Measurements from ENCODE around the gene ZNF787.

The ZNF787 gene

DNA sequence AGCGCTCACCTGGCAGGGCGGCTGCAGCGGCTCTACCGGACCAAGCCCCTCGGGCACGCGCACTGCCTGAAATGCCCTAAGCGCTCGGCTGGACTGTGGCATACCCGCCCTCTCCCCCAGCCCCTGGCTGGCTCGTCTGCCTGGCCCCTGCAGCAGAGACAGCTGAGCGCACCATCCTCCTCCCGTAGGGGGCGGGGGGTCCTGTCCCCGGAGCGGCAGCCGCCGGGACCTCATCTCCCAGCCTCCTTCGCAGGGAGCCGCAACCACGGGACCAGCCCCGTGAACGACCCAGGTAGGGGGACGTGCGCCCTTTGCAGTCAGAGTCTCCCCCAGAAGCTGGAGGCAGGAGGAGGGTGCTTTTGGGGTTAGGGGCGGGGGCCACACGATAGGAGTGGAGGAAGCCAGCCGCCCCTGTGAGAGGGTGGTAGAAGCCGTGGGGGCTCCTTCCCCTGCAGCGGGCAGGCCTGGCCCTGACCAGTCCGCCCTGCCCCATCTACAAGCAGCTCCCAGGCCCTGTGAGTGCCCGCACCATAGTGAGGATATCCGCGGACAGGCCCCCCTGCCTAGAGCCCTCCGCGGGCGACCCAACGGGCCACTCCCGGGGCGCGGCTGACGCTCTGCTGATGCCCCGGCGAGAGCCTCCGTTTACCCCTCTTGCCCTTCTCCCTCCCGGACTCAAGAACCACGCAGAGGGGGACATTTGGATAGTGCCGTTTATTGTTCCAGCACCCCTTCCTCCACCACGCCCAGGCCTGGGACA, 34.2 kb downstream of the ZNF787 start (continued):
- TF ChIP-seq, protein P1, sequence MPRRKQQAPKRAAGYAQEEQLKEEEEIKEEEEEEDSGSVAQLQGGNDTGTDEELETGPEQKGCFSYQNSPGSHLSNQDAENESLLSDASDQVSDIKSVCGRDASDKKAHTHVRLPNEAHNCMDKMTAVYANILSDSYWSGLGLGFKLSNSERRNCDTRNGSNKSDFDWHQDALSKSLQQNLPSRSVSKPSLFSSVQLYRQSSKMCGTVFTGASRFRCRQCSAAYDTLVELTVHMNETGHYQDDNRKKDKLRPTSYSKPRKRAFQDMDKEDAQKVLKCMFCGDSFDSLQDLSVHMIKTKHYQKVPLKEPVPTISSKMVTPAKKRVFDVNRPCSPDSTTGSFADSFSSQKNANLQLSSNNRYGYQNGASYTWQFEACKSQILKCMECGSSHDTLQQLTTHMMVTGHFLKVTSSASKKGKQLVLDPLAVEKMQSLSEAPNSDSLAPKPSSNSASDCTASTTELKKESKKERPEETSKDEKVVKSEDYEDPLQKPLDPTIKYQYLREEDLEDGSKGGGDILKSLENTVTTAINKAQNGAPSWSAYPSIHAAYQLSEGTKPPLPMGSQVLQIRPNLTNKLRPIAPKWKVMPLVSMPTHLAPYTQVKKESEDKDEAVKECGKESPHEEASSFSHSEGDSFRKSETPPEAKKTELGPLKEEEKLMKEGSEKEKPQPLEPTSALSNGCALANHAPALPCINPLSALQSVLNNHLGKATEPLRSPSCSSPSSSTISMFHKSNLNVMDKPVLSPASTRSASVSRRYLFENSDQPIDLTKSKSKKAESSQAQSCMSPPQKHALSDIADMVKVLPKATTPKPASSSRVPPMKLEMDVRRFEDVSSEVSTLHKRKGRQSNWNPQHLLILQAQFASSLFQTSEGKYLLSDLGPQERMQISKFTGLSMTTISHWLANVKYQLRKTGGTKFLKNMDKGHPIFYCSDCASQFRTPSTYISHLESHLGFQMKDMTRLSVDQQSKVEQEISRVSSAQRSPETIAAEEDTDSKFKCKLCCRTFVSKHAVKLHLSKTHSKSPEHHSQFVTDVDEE (CRISPR knock-in tag; IDR thresholded peaks at IDR 0.05): no peak
- TF ChIP-seq, protein P2, sequence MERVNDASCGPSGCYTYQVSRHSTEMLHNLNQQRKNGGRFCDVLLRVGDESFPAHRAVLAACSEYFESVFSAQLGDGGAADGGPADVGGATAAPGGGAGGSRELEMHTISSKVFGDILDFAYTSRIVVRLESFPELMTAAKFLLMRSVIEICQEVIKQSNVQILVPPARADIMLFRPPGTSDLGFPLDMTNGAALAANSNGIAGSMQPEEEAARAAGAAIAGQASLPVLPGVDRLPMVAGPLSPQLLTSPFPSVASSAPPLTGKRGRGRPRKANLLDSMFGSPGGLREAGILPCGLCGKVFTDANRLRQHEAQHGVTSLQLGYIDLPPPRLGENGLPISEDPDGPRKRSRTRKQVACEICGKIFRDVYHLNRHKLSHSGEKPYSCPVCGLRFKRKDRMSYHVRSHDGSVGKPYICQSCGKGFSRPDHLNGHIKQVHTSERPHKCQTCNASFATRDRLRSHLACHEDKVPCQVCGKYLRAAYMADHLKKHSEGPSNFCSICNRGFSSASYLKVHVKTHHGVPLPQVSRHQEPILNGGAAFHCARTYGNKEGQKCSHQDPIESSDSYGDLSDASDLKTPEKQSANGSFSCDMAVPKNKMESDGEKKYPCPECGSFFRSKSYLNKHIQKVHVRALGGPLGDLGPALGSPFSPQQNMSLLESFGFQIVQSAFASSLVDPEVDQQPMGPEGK (CRISPR knock-in tag; IDR thresholded peaks at IDR 0.05; ENCODE audit: borderline replicate concordance): no peak
- TF ChIP-seq ZFP30 (CRISPR knock-in tag; IDR thresholded peaks at IDR 0.05) (no peak), BACH2 (CRISPR knock-in tag; IDR thresholded peaks at IDR 0.05; ENCODE audit: borderline replicate concordance) (no peak), ISL1 (CRISPR knock-in tag; IDR thresholded peaks at IDR 0.05) (no peak), ZNF70 (CRISPR knock-in tag; IDR thresholded peaks at IDR 0.05) (no peak), SNAI2 (CRISPR knock-in tag; IDR thresholded peaks at IDR 0.05) (no peak), OSR1 (CRISPR knock-in tag; IDR thresholded peaks at IDR 0.05) (no peak), CSDC2 (CRISPR knock-in tag; IDR thresholded peaks at IDR 0.05) (no peak), RARB (CRISPR knock-in tag; IDR thresholded peaks at IDR 0.05) (no peak)
- TF ChIP-seq, protein P3, sequence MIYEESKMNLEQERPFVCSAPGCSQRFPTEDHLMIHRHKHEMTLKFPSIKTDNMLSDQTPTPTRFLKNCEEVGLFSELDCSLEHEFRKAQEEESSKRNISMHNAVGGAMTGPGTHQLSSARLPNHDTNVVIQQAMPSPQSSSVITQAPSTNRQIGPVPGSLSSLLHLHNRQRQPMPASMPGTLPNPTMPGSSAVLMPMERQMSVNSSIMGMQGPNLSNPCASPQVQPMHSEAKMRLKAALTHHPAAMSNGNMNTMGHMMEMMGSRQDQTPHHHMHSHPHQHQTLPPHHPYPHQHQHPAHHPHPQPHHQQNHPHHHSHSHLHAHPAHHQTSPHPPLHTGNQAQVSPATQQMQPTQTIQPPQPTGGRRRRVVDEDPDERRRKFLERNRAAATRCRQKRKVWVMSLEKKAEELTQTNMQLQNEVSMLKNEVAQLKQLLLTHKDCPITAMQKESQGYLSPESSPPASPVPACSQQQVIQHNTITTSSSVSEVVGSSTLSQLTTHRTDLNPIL (CRISPR knock-in tag; IDR thresholded peaks at IDR 0.05; ENCODE audit: low read depth): no peak

DNA sequence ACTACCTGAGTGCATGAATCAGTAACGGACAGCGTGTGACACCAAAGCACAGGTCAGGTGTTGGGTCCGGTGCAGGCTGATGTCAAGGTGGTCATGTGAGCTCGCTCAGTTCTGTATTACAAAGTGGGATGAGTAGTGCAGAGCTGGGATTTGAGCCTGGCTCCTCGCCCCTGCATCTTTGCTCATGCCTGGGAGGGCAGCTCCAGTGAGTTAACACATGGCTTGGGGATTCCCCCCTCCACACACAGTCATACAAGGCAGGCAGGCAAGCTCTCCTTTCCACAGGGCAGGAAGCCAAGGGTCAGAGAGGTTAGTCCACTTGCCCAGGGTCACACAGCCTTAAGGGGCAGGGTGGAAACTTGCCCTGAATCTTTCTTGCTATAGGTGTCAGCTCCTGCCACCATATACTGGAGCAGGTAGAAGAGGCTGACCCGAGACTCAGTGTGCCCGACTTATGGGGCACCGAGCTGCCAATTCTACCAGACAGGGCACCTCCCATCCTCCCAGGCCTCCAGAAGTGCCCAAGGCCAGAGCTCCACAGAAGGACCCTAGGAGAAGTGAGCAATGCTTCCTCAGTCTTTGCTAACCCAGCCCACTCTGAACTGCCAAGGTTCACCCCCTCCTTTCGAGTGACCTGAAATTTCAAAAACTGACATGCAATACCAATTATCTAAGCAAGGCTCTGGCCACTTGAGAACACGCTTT, 35.4 kb downstream of the ZNF787 start:
- no peak for TF ChIP-seq GLIS3 (CRISPR knock-in tag; IDR thresholded peaks at IDR 0.05)
- no peak for TF ChIP-seq ZNF565 (CRISPR knock-in tag; conservative IDR thresholded peaks at IDR 0.05; ENCODE audit: low read depth)
- TF ChIP-seq BACH2 (CRISPR knock-in tag; IDR thresholded peaks at IDR 0.05; ENCODE audit: borderline replicate concordance): no peak
- no peak for TF ChIP-seq ESRRG (CRISPR knock-in tag; IDR thresholded peaks at IDR 0.05)
- TF ChIP-seq TCF4 (CRISPR knock-in tag; IDR thresholded peaks at IDR 0.05; ENCODE audit: borderline replicate concordance): no peak
- TF ChIP-seq ZNF70 (CRISPR knock-in tag; IDR thresholded peaks at IDR 0.05): no peak
- TF ChIP-seq, protein P3 (CRISPR knock-in tag; IDR thresholded peaks at IDR 0.05; ENCODE audit: low read depth): no peak
- TF ChIP-seq, protein P4, sequence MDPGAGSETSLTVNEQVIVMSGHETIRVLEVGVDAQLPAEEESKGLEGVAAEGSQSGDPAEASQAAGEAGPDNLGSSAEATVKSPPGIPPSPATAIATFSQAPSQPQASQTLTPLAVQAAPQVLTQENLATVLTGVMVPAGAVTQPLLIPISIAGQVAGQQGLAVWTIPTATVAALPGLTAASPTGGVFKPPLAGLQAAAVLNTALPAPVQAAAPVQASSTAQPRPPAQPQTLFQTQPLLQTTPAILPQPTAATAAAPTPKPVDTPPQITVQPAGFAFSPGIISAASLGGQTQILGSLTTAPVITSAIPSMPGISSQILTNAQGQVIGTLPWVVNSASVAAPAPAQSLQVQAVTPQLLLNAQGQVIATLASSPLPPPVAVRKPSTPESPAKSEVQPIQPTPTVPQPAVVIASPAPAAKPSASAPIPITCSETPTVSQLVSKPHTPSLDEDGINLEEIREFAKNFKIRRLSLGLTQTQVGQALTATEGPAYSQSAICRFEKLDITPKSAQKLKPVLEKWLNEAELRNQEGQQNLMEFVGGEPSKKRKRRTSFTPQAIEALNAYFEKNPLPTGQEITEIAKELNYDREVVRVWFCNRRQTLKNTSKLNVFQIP (CRISPR knock-in tag; IDR thresholded peaks at IDR 0.05; ENCODE audit: borderline replicate concordance, low read depth): no peak
- TF ChIP-seq ZNF8 (CRISPR knock-in tag; IDR thresholded peaks at IDR 0.05): no peak
- TF ChIP-seq RARB (CRISPR knock-in tag; IDR thresholded peaks at IDR 0.05): no peak
- no peak for TF ChIP-seq ZFP3 (CRISPR knock-in tag; IDR thresholded peaks at IDR 0.05)
- TF ChIP-seq PPARA (CRISPR knock-in tag; IDR thresholded peaks at IDR 0.05; ENCODE audit: borderline replicate concordance): no peak
- TF ChIP-seq ISL1 (CRISPR knock-in tag; IDR thresholded peaks at IDR 0.05): no peak
- TF ChIP-seq TOX (CRISPR knock-in tag; IDR thresholded peaks at IDR 0.05; ENCODE audit: borderline replicate concordance): no peak
- TF ChIP-seq, protein P1 (CRISPR knock-in tag; IDR thresholded peaks at IDR 0.05): no peak
- TF ChIP-seq, protein P2 (CRISPR knock-in tag; IDR thresholded peaks at IDR 0.05; ENCODE audit: borderline replicate concordance): no peak
- no peak for TF ChIP-seq ZFP30 (CRISPR knock-in tag; IDR thresholded peaks at IDR 0.05)
- ATAC-seq: no peak

Measured in SK-N-SH treated with all-trans-retinoic acid at 6 μM for 48 hours (cell line).